ENCODE data around the gene CLDN9. TPM values are rescaled to one million over a fixed set of nuclear protein-coding genes. Genes with fewer than 3 reads are reported as not detected.

CLDN9 gene
- total and polyA plus RNA-seq, 9 of the 15 experiments (the other 6 are each of a cell fraction or from before 2014, with no cell fraction given), result 0.12 to 0.44 (median 0.22) TPM; not detected in 4

DNA sequence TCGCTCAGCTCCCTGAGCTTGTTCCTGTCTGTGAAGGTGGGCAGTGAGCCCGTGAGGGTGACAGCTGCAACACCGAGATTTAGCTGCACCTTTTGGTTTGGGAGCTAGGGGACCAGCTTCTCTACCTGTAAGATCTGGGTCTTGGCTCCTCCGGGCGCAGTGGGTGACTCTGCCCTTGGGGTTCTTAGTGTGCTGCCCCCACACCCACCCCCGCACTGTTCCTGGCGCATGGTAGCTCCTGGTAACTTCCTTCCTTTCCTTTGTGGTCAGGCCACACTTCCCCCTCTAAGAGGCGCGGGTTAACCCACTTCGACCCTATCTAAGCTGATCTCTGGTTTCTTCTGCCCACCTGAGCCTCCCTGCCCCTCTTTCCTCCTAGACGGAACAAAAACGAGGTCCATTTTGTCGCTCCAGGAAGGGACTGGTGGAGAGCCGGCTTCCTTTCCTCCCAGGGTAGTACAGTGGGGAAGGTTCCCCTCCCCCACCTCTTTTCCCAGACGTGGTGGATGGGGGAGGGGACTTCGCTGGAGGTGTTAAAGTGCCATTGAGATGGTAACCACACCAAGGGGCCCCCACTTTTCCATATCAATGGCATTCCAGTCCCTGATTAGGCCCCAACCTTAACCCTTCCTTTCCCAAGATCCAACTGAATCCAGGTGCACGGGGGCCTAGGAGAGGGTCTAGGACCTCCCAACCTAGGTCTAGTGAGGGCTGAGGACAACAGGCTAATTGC lies 4.6 kb upstream of the CLDN9 start (continued):
- TF ChIP-seq, protein P1, sequence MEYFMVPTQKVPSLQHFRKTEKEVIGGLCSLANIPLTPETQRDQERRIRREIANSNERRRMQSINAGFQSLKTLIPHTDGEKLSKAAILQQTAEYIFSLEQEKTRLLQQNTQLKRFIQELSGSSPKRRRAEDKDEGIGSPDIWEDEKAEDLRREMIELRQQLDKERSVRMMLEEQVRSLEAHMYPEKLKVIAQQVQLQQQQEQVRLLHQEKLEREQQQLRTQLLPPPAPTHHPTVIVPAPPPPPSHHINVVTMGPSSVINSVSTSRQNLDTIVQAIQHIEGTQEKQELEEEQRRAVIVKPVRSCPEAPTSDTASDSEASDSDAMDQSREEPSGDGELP (CRISPR knock-in tag; IDR thresholded peaks at IDR 0.05; ENCODE audit: borderline replicate concordance), result no peak; the same call in 1 of the 2 replicates
- TF ChIP-seq HLTF (IDR thresholded peaks at IDR 0.05) (no peak; the same call in 1 of the 2 replicates), XRCC4 (IDR thresholded peaks at IDR 0.05; ENCODE audit: extremely low read depth, insufficient read depth, insufficient read length) (no peak), PTRF (tag; IDR thresholded peaks at IDR 0.05) (no peak), ARID2 (IDR thresholded peaks at IDR 0.05) (no peak), EZH2 (IDR thresholded peaks at IDR 0.05; ENCODE audit: borderline replicate concordance, low read depth, low read length) (no peak), BRF1 (IDR thresholded peaks at IDR 0.05; ENCODE audit: borderline replicate concordance, extremely low read depth, insufficient read length) (no peak), ZNF57 (CRISPR knock-in tag; IDR thresholded peaks at IDR 0.05) (no peak), ZNF830 (CRISPR knock-in tag; IDR thresholded peaks at IDR 0.05) (no peak), NR2F6 (CRISPR knock-in tag; IDR thresholded peaks at IDR 0.05) (no peak), HMGN3 (IDR thresholded peaks at IDR 0.05; ENCODE audit: borderline replicate concordance, extremely low read depth, insufficient read length, low read depth, low read length) (no peak), FUS (optimal IDR thresholded peaks at IDR 0.05; ENCODE audit: low read depth, low read length) (no peak), ARNT (IDR thresholded peaks at IDR 0.05) (peak; percentile 38 to 43; a peak in 1 of 4 replicates), MECOM (CRISPR knock-in tag; IDR thresholded peaks at IDR 0.05) (no peak), NR3C1 (CRISPR knock-in tag; IDR thresholded peaks at IDR 0.05) (no peak), TARDBP (IDR thresholded peaks at IDR 0.05) (no peak)
- TF ChIP-seq, protein P2, sequence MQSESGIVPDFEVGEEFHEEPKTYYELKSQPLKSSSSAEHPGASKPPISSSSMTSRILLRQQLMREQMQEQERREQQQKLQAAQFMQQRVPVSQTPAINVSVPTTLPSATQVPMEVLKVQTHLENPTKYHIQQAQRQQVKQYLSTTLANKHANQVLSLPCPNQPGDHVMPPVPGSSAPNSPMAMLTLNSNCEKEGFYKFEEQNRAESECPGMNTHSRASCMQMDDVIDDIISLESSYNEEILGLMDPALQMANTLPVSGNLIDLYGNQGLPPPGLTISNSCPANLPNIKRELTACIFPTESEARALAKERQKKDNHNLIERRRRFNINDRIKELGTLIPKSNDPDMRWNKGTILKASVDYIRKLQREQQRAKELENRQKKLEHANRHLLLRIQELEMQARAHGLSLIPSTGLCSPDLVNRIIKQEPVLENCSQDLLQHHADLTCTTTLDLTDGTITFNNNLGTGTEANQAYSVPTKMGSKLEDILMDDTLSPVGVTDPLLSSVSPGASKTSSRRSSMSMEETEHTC (IDR thresholded peaks at IDR 0.05), result no peak
- TF ChIP-seq, protein P3, sequence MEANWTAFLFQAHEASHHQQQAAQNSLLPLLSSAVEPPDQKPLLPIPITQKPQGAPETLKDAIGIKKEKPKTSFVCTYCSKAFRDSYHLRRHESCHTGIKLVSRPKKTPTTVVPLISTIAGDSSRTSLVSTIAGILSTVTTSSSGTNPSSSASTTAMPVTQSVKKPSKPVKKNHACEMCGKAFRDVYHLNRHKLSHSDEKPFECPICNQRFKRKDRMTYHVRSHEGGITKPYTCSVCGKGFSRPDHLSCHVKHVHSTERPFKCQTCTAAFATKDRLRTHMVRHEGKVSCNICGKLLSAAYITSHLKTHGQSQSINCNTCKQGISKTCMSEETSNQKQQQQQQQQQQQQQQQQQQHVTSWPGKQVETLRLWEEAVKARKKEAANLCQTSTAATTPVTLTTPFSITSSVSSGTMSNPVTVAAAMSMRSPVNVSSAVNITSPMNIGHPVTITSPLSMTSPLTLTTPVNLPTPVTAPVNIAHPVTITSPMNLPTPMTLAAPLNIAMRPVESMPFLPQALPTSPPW (CRISPR knock-in tag; IDR thresholded peaks at IDR 0.05), result peak; percentile 79
- TF ChIP-seq, protein P4, sequence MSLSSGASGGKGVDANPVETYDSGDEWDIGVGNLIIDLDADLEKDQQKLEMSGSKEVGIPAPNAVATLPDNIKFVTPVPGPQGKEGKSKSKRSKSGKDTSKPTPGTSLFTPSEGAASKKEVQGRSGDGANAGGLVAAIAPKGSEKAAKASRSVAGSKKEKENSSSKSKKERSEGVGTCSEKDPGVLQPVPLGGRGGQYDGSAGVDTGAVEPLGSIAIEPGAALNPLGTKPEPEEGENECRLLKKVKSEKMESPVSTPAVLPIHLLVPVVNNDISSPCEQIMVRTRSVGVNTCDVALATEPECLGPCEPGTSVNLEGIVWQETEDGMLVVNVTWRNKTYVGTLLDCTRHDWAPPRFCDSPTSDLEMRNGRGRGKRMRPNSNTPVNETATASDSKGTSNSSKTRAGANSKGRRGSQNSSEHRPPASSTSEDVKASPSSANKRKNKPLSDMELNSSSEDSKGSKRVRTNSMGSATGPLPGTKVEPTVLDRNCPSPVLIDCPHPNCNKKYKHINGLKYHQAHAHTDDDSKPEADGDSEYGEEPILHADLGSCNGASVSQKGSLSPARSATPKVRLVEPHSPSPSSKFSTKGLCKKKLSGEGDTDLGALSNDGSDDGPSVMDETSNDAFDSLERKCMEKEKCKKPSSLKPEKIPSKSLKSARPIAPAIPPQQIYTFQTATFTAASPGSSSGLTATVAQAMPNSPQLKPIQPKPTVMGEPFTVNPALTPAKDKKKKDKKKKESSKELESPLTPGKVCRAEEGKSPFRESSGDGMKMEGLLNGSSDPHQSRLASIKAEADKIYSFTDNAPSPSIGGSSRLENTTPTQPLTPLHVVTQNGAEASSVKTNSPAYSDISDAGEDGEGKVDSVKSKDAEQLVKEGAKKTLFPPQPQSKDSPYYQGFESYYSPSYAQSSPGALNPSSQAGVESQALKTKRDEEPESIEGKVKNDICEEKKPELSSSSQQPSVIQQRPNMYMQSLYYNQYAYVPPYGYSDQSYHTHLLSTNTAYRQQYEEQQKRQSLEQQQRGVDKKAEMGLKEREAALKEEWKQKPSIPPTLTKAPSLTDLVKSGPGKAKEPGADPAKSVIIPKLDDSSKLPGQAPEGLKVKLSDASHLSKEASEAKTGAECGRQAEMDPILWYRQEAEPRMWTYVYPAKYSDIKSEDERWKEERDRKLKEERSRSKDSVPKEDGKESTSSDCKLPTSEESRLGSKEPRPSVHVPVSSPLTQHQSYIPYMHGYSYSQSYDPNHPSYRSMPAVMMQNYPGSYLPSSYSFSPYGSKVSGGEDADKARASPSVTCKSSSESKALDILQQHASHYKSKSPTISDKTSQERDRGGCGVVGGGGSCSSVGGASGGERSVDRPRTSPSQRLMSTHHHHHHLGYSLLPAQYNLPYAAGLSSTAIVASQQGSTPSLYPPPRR (CRISPR knock-in tag; IDR thresholded peaks at IDR 0.05; ENCODE audit: borderline replicate concordance), result no peak
- TF ChIP-seq, protein P5, sequence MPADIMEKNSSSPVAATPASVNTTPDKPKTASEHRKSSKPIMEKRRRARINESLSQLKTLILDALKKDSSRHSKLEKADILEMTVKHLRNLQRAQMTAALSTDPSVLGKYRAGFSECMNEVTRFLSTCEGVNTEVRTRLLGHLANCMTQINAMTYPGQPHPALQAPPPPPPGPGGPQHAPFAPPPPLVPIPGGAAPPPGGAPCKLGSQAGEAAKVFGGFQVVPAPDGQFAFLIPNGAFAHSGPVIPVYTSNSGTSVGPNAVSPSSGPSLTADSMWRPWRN (IDR thresholded peaks at IDR 0.05; ENCODE audit: low read depth), result peak; percentile 34; the same call in 1 of the 2 replicates
